GM19397 (cell line): ENCODE results near the gene EPHA2.

Source experiments
- ATAC-seq: cut with Tn5 transposase; IDR thresholded peaks from one replicate; pipeline ENCODE4 v1.9.1; 2021; ENCODE audit warnings: mild to moderate bottlenecking, moderate library complexity; ENCODE audit not compliant: unreplicated experiment

Gene EPHA2

GRCh38 chr1:16099412-16099811 lies 56.5 kb downstream of the EPHA2 start:
- ATAC-seq: no peak

GRCh38 chr1:16095447-16095846 lies 60.4 kb downstream of the EPHA2 start:
- ATAC-seq: no peak

GRCh38 chr1:16094453-16095158 lies 61.3 kb downstream of the EPHA2 start:
- no peak for ATAC-seq

GRCh38 chr1:16093611-16094010 lies 62.3 kb downstream of the EPHA2 start:
- ATAC-seq: no peak

- no peak for ATAC-seq
Measured at GRCh38 chr1:16092923-16093511, 62.9 kb downstream of the EPHA2 start.

- ATAC-seq: no peak
Measured at GRCh38 chr1:16092097-16092922, 63.6 kb downstream of the EPHA2 start.

GRCh38 chr1:16091296-16091695 lies 64.6 kb downstream of the EPHA2 start:
- ATAC-seq: no peak

- no peak for ATAC-seq
Measured at GRCh38 chr1:16090076-16090826, 65.6 kb downstream of the EPHA2 start.

GRCh38 chr1:16088996-16089395 lies 66.9 kb downstream of the EPHA2 start:
- no peak for ATAC-seq

GRCh38 chr1:16088351-16088911 lies 67.4 kb downstream of the EPHA2 start:
- ATAC-seq: no peak

- ATAC-seq: no peak
Measured at GRCh38 chr1:16087733-16088132, 68.1 kb downstream of the EPHA2 start.

- no peak for ATAC-seq
Measured at GRCh38 chr1:16085522-16085921, 70.3 kb downstream of the EPHA2 start.

GRCh38 chr1:16083486-16083885 lies 72.4 kb downstream of the EPHA2 start:
- no peak for ATAC-seq

- ATAC-seq: no peak
Measured at GRCh38 chr1:16082283-16083038, 73.4 kb downstream of the EPHA2 start.

GRCh38 chr1:16081636-16082035 lies 74.2 kb downstream of the EPHA2 start:
- ATAC-seq: no peak

- ATAC-seq: no peak
Measured at GRCh38 chr1:16080422-16081150, 75.3 kb downstream of the EPHA2 start.

- no peak for ATAC-seq
Measured at GRCh38 chr1:16078925-16079656, 76.8 kb downstream of the EPHA2 start.

GRCh38 chr1:16077406-16078245 lies 78.2 kb downstream of the EPHA2 start:
- ATAC-seq: no peak
